Measurements from ENCODE around the gene SLC35F3.

DNA sequence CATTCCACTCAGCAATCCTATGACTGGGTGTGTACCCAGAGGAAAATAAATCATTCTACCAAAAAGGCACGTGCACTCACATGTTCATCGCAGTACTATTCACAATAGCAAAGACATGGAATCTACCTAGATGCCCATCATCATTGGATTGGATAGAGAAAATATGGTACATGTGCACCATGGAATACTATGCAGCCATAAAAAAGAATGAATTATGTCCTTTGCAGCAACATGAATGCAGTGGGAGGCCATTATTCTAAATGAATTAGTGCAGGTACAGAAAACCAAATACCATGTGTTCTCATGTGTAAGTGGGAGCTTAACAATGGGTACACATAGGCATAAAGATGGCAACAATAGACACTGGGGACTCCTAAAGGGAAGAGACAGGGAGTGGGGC is 39.9 kb upstream of the SLC35F3 start:
- TF ChIP-seq, protein P1, sequence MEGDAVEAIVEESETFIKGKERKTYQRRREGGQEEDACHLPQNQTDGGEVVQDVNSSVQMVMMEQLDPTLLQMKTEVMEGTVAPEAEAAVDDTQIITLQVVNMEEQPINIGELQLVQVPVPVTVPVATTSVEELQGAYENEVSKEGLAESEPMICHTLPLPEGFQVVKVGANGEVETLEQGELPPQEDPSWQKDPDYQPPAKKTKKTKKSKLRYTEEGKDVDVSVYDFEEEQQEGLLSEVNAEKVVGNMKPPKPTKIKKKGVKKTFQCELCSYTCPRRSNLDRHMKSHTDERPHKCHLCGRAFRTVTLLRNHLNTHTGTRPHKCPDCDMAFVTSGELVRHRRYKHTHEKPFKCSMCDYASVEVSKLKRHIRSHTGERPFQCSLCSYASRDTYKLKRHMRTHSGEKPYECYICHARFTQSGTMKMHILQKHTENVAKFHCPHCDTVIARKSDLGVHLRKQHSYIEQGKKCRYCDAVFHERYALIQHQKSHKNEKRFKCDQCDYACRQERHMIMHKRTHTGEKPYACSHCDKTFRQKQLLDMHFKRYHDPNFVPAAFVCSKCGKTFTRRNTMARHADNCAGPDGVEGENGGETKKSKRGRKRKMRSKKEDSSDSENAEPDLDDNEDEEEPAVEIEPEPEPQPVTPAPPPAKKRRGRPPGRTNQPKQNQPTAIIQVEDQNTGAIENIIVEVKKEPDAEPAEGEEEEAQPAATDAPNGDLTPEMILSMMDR (IDR thresholded peaks at IDR 0.05; ENCODE audit: low read depth, low read length, poor library complexity, severe bottlenecking) = no peak
- TF ChIP-seq EZH2phosphoT487 (IDR thresholded peaks at IDR 0.05; ENCODE audit: borderline replicate concordance, low read length) = no peak
